Tibial nerve (tissue), 3 donors: ENCODE measurements around the gene GDF10.

ENCODE experiments used
- CTCF ChIP-seq, 5 experiments: fragments of 200-600 bp in 3 of 5; fragments of 450-650 bp in 2 of 5; sonication (generic) in 3 of 5; IDR thresholded peaks; one replicate each; pipeline ENCODE4 v1.5.1; 2016 to 2019; ENCODE audit warnings: antibody characterized with exemption in 5 of 5, mild to moderate bottlenecking in 3 of 5, moderate library complexity in 2 of 5
- POLR2A ChIP-seq, 2 donors: fragments of 450-650 bp; IDR thresholded peaks; one replicate each; pipeline ENCODE4 v1.6.1; 2017; ENCODE audit warnings: antibody characterized with exemption in 2 of 2, mild to moderate bottlenecking in 2 of 2, moderate library complexity in 2 of 2

DNA sequence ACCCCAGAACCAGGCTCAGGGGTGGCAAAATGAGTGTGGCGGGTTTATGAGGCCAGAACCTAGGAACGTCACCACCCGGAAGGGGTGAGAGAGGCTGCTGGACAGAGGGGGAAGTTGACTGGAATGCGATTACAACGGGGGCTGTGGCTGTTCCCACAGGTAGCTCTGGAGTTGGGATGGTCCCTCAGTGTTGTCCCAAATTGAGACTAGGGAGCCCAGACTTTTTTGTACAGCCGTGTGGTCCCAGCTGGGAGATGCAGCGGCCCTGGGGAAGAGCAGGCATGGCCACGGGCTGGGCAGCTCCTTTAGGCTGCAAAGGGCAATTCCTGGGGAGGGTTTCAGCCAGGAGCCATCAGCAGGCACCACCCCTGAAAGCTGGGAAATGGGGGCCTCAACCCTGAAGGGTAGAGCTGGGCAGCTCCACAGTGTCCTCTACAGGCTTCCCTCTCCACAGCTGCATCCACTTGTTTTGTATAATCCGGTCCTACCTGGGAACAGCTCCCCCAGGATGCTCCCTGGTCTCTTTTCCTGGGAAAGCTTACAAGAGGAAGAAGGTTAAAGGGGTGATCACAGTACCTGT lies 11.0 kb upstream of the GDF10 start:
- TF ChIP-seq CTCF (IDR thresholded peaks at IDR 0.05), result no peak
- no peak for TF ChIP-seq POLR2A (IDR thresholded peaks at IDR 0.05)
